Fibroblast of lung (primary cell): ENCODE measurements around the gene STPG1. TPM values are rescaled to one million over a fixed set of nuclear protein-coding genes. Genes with fewer than 3 reads are reported as not detected.

ENCODE experiments used
- DNase-seq, 2 donors: peaks; one replicate each; pipeline versions ENCODE4 v3.0.0 to v3.0.0-alpha.2; 2010; ENCODE audit warnings: low read depth in 2 of 2
- H2AFZ ChIP-seq: 2 replicates; pipeline ENCODE4 v1.5.1; 2012; ENCODE audit warnings: low read length, control low read depth, inconsistent platforms
- H3K27ac ChIP-seq: 2 replicates; pipeline ENCODE4 v1.5.1; 2011; ENCODE audit warnings: low read length, control low read depth; ENCODE audit not compliant: insufficient read depth
- H3K27me3 ChIP-seq: 2 replicates; pipeline ENCODE4 v1.5.1; 2011; ENCODE audit warnings: mild to moderate bottlenecking, low read length; ENCODE audit not compliant: control insufficient read depth, insufficient read depth
- H3K36me3 ChIP-seq: 2 replicates; pipeline ENCODE4 v1.5.1; 2011; ENCODE audit warnings: low read length; ENCODE audit not compliant: control insufficient read depth, insufficient read depth
- H3K4me1 ChIP-seq: 2 replicates; pipeline ENCODE4 v1.5.1; 2011; ENCODE audit warnings: low read length; ENCODE audit not compliant: control insufficient read depth, insufficient read depth; ENCODE audit errors: extremely low read depth
- H3K4me2 ChIP-seq: 2 replicates; pipeline ENCODE4 v1.5.1; 2011; ENCODE audit warnings: low read length, control low read depth; ENCODE audit not compliant: insufficient read depth; ENCODE audit errors: extremely low read depth
- H3K4me3 ChIP-seq, 4 experiments: fragments of 200-600 bp in 1 of 4; sonication (generic) in 1 of 4; replicated peaks in 1 of 4; 2 replicates each; pipeline ENCODE4 v1.5.1; 2011 to 2016; ENCODE audit warnings: low read length in 4 of 4, low read depth in 3 of 4, mild to moderate bottlenecking in 3 of 4, control low read depth in 2 of 4, inconsistent platforms in 1 of 4, mixed read lengths in 1 of 4; ENCODE audit not compliant: insufficient read depth in 1 of 4; ENCODE audit errors: control extremely low read depth in 1 of 4
- H3K79me2 ChIP-seq: 2 replicates; pipeline ENCODE4 v1.5.1; 2012; ENCODE audit warnings: mild to moderate bottlenecking, low read length, inconsistent platforms; ENCODE audit not compliant: control insufficient read depth, insufficient read depth
- H3K9ac ChIP-seq: 2 replicates; pipeline ENCODE4 v1.5.1; 2011; ENCODE audit warnings: mild to moderate bottlenecking, low read length, control low read depth; ENCODE audit not compliant: insufficient read depth
- H3K9me3 ChIP-seq: 2 replicates; pipeline ENCODE4 v1.5.1; 2012; ENCODE audit warnings: low read depth, low read length; ENCODE audit not compliant: control insufficient read depth, insufficient read depth
- H4K20me1 ChIP-seq: 2 replicates; pipeline ENCODE4 v1.5.1; 2011; ENCODE audit warnings: low read length; ENCODE audit not compliant: control insufficient read depth, insufficient read depth; ENCODE audit errors: extremely low read depth
- CTCF ChIP-seq, 2 donors: IDR thresholded peaks in 1 of 2; conservative IDR thresholded peaks in 1 of 2; 1 replicate in 1 of 2; 2 replicates in 1 of 2; pipeline ENCODE4 v1.5.1; 2011 to 2012; ENCODE audit warnings: low read length in 2 of 2, control low read depth in 1 of 2, inconsistent platforms in 1 of 2, low read depth in 1 of 2, mild to moderate bottlenecking in 1 of 2
- EZH2 ChIP-seq: IDR thresholded peaks from 2 replicates; pipeline ENCODE4 v1.5.1; 2012; ENCODE audit warnings: low read length, control low read depth, mild to moderate bottlenecking; ENCODE audit errors: missing control alignments
- polyA plus RNA-seq, 2 donors: library from polyadenylated mRNA; depleted of rRNA in 1 of 2; stranded (reverse) in 1 of 2; unstranded in 1 of 2; fragments of >200 nt; gene quantifications; 2 replicates each; pipeline ENCODE4 v1.2.1, GENCODE V29; 2011 to 2012; ENCODE audit warnings: missing spikeins in 1 of 2
- total RNA-seq: library from RNA; depleted of rRNA; stranded (reverse); fragments of >200 nt; gene quantifications from 2 replicates; pipeline ENCODE4 v1.2.1, GENCODE V29; 2014

Gene STPG1
- total and polyA plus RNA-seq, 2 donors (not counting 1 experiment from before 2014, with no cell fraction given) = 7.9 to 8.5 TPM

- Histone ChIP-seq H4K20me1 (no peaks in the 10 kb centered on the region), H3K4me2 (no peak overlapping the region), H3K79me2 (no peaks in the 10 kb centered on the region), H2AFZ (no peak overlapping the region), H3K9ac (no peak overlapping the region), H3K4me1 (no peaks in the 10 kb centered on the region), H3K27me3 (peaks cover 10% of the 10 kb centered on the region), H3K36me3 (no peaks in the 10 kb centered on the region), H3K9me3 (no peaks in the 10 kb centered on the region), H3K4me3 (no peak overlapping the region), H3K27ac (no peak overlapping the region)
- no peak for TF ChIP-seq EZH2
- TF ChIP-seq CTCF (conservative IDR thresholded peaks at IDR 0.05 in 1 of 2, IDR thresholded peaks at IDR 0.05 in 1 of 2; ENCODE audit: low read depth in 1 of 2, low read length in 2 of 2) = no peak
- DNase-seq = no peak
These were observed 101.8 kb downstream of the STPG1 start for GRCh38 chr1:24311741-24312140.

- Histone ChIP-seq H3K9ac (no peak overlapping the region), H3K36me3 (no peaks in the 10 kb centered on the region), H3K4me3 (no peak overlapping the region), H3K4me2 (no peak overlapping the region), H3K9me3 (no peaks in the 10 kb centered on the region), H3K79me2 (no peaks in the 10 kb centered on the region), H2AFZ (no peak overlapping the region), H3K27ac (no peak overlapping the region), H3K4me1 (no peaks in the 10 kb centered on the region), H3K27me3 (peaks cover 10% of the 10 kb centered on the region), H4K20me1 (no peaks in the 10 kb centered on the region)
- no peak for TF ChIP-seq CTCF (conservative IDR thresholded peaks at IDR 0.05 in 1 of 2, IDR thresholded peaks at IDR 0.05 in 1 of 2; ENCODE audit: low read depth in 1 of 2, low read length in 2 of 2)
- TF ChIP-seq EZH2 = no peak
- DNase-seq = no peak
These were observed 102.3 kb downstream of the STPG1 start for GRCh38 chr1:24311234-24311633.

DNA sequence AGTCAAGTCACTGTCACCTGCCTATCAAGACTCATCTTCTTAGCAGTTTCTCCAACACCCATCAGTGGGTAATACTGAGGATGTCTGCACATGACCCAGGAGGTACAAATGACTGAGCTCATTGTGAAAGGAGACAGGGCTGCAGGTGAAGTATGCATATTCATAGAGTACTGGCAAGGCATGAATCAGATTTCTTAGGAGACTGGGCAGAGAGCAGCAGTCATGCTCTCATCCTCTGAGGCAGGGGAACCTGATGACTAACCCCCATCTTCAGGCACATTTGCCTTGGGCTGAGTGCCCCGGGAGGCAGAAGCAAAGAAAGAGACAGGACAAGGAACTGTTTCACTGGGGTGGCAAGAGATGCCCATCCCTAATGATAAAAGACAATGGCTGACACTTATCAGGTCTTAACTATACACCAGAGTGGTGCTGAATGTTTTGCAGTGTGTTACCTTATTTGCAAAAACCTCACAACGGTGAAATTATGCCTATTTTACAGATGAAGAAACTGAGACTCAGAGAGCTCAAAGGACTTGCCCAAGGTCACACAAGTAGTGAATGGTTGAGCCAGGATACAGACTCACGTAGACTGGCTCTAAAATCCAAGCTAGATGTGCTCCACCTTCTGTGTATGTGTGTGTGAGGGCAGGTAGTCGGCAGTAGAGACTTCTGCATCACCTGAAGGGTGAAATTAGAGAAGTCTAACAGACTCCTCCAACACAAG, 103.7 kb downstream of the STPG1 start:
- TF ChIP-seq CTCF (conservative IDR thresholded peaks at IDR 0.05 in 1 of 2, IDR thresholded peaks at IDR 0.05 in 1 of 2; ENCODE audit: low read depth in 1 of 2, low read length in 2 of 2) (no peak), EZH2 (no peak)
- Histone ChIP-seq H3K27me3 (peaks cover 14% of the 10 kb centered on the region), H2AFZ (no peak overlapping the region), H4K20me1 (no peaks in the 10 kb centered on the region), H3K9me3 (no peaks in the 10 kb centered on the region), H3K4me2 (no peak overlapping the region), H3K4me1 (no peaks in the 10 kb centered on the region), H3K79me2 (no peaks in the 10 kb centered on the region), H3K27ac (no peak overlapping the region), H3K4me3 (no peak overlapping the region), H3K9ac (no peak overlapping the region), H3K36me3 (no peaks in the 10 kb centered on the region)
- DNase-seq = peak in 1 of 2 donors; percentile 55
